GM13976 (cell line): ENCODE results near the gene HYAL3.

ENCODE experiments used
- DNase-seq: peaks from one replicate; pipeline ENCODE4 v3.0.0; 2012; ENCODE audit warnings: low spot score
- in situ Hi-C: fragments of 300-500 bp; cut with MboI; formaldehyde crosslinking; loops from one replicate; pipeline ENCODE4 v1.12.0; 2022; ENCODE audit warnings: low sequenced_read_pairs, mixed read lengths, inconsistent platforms; ENCODE audit not compliant: unreplicated experiment
- TF ChIP-seq, protein P1 (sequence below): IDR thresholded peaks from 2 replicates; pipeline ENCODE4 v1.5.1; 2012; ENCODE audit warnings: borderline replicate concordance, mild to moderate bottlenecking; ENCODE audit not compliant: insufficient read depth; ENCODE audit errors: extremely low read depth, missing control alignments, control extremely low read depth

Gene HYAL3

DNA sequence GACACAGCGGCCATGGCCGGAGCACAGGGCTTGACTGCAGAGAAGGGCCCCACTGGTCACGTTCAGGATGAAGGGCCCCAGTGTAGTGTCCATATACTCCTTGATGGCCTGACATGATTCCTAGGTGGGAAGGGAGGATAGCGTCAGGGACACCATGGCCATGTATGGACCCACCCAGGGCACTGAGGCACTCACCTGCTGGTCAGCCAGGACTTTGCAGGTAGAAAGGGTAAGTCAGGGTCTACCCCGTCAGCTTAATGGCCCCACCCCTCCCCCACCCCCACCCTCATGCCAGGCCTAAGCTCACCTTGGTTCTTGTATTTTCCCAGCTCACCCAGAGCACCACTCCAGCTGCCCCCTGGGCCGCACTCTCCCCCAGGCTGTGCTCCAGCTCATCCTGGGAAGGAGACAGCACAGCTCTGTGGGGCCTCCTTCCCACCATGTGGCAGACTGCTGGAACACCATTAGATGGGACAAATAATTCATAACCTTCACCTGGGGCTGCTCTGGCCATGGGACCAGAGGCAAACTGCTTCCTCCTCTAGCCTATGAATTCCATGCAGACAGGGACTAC, 1.6 kb upstream of the HYAL3 start:
- DNase-seq = no peak
- TF ChIP-seq, protein P1, sequence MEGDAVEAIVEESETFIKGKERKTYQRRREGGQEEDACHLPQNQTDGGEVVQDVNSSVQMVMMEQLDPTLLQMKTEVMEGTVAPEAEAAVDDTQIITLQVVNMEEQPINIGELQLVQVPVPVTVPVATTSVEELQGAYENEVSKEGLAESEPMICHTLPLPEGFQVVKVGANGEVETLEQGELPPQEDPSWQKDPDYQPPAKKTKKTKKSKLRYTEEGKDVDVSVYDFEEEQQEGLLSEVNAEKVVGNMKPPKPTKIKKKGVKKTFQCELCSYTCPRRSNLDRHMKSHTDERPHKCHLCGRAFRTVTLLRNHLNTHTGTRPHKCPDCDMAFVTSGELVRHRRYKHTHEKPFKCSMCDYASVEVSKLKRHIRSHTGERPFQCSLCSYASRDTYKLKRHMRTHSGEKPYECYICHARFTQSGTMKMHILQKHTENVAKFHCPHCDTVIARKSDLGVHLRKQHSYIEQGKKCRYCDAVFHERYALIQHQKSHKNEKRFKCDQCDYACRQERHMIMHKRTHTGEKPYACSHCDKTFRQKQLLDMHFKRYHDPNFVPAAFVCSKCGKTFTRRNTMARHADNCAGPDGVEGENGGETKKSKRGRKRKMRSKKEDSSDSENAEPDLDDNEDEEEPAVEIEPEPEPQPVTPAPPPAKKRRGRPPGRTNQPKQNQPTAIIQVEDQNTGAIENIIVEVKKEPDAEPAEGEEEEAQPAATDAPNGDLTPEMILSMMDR = no peak
- in situ Hi-C loops = no loop called here

DNA sequence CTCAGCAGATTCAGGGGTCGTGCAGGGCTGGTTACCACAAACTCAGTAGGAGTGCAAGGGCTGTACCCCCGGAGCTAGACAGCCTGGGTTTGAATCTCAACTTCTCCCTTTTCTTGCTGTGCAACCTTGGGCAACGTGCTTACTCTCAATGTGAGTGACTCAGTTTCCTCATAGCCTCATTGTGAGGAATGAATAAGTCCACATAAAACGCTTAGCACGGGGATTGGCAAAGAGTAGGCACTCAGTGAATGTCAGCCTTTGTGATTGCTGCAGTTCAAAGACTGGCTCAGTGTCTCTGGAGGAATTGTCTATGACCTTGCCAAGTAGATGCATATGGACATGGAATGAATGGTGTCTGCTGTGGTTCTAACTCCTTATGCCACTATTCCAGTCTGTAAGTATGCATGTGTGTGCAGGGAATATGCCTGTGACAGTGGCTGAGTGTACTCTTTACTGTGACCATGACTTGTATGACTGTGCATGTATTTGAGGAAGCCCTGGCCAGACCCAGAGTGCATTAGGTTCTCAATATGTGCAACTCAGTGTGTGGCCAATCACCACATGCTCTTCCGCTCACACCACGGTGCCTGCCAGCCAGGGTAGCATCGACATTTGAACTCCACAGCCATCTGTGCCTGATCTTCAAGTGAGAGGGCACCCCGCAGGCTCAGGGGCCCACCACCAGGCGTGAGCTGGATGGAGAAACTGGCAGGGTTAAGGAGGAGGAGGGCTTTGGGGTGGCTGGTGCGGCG, 900 bp upstream of the HYAL3 start:
- in situ Hi-C loops = no loop called here
- TF ChIP-seq, protein P1 = no peak
- no peak for DNase-seq

DNA sequence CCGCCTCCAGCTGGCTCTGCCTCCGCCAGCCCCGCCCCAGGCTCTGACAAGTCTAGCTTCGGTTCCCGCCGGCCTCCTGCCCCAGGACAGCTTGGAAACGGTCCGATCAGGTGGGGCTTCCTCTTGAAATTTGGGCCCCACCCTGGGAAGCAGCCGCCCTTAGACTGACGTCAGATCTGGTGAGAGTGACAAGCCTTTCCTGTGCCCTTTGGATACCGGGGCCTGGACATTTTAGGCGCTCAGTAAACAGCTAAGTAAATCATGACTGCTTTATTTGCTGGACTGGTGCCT, 378 bp upstream of the HYAL3 start:
- TF ChIP-seq, protein P1 = no peak
- no peak for DNase-seq
- in situ Hi-C loops = no loop called here

DNA sequence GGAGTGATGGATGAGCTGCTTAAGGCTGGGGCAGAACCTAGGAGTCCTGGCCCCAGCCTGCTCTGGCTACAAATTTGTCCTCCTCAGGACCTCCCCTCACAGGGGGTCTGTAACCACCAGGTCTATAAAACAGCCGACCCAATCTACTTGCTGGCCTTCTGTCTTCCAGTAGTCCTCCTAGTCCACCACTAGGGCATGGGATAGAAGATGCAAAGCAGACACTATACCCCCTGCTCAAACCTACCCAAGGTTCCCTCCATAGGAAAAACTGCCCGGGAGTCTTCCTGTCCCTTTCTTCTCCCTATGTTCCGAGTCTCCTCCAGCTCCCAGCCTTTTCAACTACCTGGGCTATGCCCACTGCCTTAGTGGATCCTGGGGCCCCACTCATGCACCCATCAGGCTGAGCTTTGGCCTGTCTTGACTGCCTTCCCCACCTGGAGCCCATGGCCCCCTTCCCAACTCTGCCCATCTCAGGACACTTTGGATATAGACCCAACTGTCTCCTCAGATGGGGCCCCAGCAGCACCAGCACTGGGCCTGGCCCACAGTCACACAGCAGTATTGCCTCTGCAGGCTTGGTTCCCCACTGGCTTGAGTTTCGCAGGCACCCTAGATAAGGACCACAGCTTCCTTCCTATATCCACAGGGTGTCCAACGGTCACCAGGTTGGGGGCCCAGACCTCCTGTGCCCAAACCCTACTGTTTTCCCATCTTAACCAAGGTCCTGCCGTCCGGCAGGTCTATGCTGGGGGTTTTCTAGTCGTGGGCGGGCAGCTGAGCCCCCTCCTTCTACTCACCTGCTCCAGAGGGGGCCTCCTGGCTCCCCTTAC, 1.1 kb downstream of the HYAL3 start:
- no peak for DNase-seq
- TF ChIP-seq, protein P1 = no peak

DNA sequence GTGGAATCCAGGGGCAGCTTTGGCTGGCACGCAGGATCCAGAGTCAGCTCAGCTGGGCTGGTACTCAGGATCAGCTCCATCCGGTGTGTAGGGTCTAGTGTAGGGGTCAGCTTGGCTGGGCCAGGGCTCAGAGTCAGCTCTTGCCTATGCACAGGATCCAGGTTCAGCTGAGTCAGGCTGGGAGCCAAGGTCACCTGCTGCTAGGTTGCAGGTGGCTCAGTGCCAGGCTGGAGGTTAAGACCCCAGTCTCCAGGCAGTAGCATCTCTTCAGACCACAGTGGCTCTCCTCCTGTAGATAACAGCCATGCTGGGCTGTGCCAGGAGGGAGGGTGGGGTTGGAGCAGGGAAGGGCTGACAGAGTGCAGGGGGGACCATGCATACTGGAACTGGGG, 1.8 kb downstream of the HYAL3 start:
- in situ Hi-C loops = no loop called here
- TF ChIP-seq, protein P1 = no peak
- no peak for DNase-seq

More for the DNA sequence above, 1.1 kb downstream of the HYAL3 start:
- in situ Hi-C loops = no loop called here

DNA sequence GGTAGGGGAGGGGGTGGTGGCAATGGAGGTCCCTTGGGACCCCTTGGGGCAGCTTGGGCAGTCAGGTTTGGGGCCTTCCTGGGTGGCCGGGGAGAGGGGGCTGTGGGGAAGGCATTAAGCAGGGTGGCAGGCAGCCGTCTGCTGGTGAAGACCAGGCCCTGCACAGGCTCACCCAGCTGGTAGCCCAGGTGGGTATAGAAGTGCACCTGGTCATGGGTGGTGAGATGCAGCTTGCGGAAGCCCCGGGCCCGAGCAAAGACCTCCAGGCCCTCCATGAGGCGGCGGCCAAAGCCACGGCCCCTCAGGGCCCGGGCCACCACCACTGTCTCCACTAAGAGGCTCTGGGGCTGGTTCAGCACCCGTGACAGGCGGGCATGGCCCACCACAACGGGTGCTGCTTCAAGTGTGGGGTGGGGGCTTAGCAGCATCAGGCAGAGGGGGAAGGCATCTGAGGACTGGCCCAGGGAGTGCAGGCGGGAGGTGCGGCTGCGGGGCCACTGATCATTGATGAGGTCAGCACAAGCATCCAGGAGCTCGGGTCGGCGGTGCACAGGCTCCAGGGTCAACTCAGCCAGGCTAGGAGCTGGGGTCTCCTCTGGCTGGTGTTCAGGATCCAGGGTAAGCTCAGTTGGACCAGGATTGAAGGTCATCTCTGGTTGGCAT, 2.4 kb downstream of the HYAL3 start:
- in situ Hi-C loops = no loop called here
- DNase-seq = no peak

More for the DNA sequence above, 2.4 kb downstream of the HYAL3 start:
- TF ChIP-seq, protein P1 = no peak
